ENCODE data around the gene ST6GALNAC5. TPM values are rescaled to one million over a fixed set of nuclear protein-coding genes. Genes with fewer than 3 reads are reported as not detected.

The ST6GALNAC5 gene
- total and polyA plus RNA-seq, 2 experiments from 2014 or later: 4.1 to 19.2 TPM

DNA sequence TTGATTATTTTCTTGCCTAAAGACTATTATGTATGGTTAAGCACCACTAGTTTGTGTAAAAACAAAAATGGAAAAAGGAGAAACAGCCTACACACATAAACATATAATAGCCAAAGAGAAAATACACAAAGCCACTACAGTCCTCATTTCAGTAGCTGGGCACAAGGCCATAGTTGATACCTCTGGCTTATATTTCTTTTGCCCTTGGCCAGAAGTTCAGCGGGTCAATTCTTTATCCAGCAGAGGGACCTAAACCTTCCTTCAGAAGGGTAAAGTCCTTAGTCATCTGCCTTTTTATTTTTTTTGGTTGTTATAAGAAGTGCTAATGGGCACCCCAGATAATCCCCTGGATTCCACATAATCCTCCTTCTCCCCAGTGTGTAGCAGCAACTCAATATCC lies 217.8 kb downstream of the ST6GALNAC5 start:
- Histone ChIP-seq H3F3A (replicated peaks; ENCODE audit: low read depth) (no peaks in the 10 kb centered on the region), H2AFZ (no peak overlapping the region), H3K27ac (ENCODE audit: low read depth) (no peak overlapping the region), H3K4me2 (no peak overlapping the region), H4K20me1 (replicated peaks; ENCODE audit: insufficient read depth) (no peaks in the 10 kb centered on the region), H3K9me2 (ENCODE audit: insufficient read depth) (no peaks in the 10 kb centered on the region), H3K36me3 (ENCODE audit: insufficient read depth) (no peaks in the 10 kb centered on the region), H3K4me1 (ENCODE audit: insufficient read depth) (peaks cover 30% of the 10 kb centered on the region), H3K27me3 (ENCODE audit: insufficient read depth) (no peaks in the 10 kb centered on the region), H3K4me3 (no peak overlapping the region), H3K79me2 (replicated peaks; ENCODE audit: insufficient read depth) (no peaks in the 10 kb centered on the region)
- Mint-ChIP-seq H3K9me3 (no peaks in the 10 kb centered on the region), H3K4me1 (peaks cover 33% of the 10 kb centered on the region), H3K4me3 (no peak overlapping the region), H3K27ac (no peak overlapping the region), H3K27me3 (ENCODE audit: insufficient read depth, low read depth, poor library complexity) (peaks cover 4% of the 10 kb centered on the region), H3K36me3 (ENCODE audit: low read depth) (peaks cover 10% of the 10 kb centered on the region; the same call in 2 of the 3 replicates)
- TF ChIP-seq, protein P1, sequence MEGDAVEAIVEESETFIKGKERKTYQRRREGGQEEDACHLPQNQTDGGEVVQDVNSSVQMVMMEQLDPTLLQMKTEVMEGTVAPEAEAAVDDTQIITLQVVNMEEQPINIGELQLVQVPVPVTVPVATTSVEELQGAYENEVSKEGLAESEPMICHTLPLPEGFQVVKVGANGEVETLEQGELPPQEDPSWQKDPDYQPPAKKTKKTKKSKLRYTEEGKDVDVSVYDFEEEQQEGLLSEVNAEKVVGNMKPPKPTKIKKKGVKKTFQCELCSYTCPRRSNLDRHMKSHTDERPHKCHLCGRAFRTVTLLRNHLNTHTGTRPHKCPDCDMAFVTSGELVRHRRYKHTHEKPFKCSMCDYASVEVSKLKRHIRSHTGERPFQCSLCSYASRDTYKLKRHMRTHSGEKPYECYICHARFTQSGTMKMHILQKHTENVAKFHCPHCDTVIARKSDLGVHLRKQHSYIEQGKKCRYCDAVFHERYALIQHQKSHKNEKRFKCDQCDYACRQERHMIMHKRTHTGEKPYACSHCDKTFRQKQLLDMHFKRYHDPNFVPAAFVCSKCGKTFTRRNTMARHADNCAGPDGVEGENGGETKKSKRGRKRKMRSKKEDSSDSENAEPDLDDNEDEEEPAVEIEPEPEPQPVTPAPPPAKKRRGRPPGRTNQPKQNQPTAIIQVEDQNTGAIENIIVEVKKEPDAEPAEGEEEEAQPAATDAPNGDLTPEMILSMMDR (conservative IDR thresholded peaks at IDR 0.05; ENCODE audit: low read depth in 2 of 2): no peak
- no peak for TF ChIP-seq JUNB (IDR thresholded peaks at IDR 0.05; ENCODE audit: unreplicated experiment)
- TF ChIP-seq POLR2AphosphoS5 (IDR thresholded peaks at IDR 0.05; ENCODE audit: low read depth): no peak
- TF ChIP-seq CREB1 (CRISPR knock-in tag; IDR thresholded peaks at IDR 0.05; ENCODE audit: low read depth): no peak
- TF ChIP-seq, protein P2, sequence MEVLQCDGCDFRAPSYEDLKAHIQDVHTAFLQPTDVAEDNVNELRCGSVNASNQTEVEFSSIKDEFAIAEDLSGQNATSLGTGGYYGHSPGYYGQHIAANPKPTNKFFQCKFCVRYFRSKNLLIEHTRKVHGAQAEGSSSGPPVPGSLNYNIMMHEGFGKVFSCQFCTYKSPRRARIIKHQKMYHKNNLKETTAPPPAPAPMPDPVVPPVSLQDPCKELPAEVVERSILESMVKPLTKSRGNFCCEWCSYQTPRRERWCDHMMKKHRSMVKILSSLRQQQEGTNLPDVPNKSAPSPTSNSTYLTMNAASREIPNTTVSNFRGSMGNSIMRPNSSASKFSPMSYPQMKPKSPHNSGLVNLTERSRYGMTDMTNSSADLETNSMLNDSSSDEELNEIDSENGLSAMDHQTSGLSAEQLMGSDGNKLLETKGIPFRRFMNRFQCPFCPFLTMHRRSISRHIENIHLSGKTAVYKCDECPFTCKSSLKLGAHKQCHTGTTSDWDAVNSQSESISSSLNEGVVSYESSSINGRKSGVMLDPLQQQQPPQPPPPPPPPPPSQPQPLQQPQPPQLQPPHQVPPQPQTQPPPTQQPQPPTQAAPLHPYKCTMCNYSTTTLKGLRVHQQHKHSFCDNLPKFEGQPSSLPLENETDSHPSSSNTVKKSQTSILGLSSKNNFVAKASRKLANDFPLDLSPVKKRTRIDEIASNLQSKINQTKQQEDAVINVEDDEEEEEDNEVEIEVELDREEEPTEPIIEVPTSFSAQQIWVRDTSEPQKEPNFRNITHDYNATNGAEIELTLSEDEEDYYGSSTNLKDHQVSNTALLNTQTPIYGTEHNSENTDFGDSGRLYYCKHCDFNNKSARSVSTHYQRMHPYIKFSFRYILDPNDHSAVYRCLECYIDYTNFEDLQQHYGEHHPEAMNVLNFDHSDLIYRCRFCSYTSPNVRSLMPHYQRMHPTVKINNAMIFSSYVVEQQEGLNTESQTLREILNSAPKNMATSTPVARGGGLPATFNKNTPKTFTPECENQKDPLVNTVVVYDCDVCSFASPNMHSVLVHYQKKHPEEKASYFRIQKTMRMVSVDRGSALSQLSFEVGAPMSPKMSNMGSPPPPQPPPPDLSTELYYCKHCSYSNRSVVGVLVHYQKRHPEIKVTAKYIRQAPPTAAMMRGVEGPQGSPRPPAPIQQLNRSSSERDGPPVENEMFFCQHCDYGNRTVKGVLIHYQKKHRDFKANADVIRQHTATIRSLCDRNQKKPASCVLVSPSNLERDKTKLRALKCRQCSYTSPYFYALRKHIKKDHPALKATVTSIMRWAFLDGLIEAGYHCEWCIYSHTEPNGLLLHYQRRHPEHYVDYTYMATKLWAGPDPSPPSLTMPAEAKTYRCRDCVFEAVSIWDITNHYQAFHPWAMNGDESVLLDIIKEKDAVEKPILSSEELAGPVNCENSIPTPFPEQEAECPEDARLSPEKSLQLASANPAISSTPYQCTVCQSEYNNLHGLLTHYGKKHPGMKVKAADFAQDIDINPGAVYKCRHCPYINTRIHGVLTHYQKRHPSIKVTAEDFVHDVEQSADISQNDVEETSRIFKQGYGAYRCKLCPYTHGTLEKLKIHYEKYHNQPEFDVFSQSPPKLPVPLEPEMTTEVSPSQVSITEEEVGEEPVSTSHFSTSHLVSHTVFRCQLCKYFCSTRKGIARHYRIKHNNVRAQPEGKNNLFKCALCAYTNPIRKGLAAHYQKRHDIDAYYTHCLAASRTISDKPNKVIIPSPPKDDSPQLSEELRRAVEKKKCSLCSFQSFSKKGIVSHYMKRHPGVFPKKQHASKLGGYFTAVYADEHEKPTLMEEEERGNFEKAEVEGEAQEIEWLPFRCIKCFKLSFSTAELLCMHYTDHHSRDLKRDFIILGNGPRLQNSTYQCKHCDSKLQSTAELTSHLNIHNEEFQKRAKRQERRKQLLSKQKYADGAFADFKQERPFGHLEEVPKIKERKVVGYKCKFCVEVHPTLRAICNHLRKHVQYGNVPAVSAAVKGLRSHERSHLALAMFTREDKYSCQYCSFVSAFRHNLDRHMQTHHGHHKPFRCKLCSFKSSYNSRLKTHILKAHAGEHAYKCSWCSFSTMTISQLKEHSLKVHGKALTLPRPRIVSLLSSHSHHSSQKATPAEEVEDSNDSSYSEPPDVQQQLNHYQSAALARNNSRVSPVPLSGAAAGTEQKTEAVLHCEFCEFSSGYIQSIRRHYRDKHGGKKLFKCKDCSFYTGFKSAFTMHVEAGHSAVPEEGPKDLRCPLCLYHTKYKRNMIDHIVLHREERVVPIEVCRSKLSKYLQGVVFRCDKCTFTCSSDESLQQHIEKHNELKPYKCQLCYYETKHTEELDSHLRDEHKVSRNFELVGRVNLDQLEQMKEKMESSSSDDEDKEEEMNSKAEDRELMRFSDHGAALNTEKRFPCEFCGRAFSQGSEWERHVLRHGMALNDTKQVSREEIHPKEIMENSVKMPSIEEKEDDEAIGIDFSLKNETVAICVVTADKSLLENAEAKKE (CRISPR knock-in tag; IDR thresholded peaks at IDR 0.05): no peak
- TF ChIP-seq EZH2phosphoT487 (IDR thresholded peaks at IDR 0.05; ENCODE audit: unreplicated experiment): no peak
- TF ChIP-seq STAT1 (IDR thresholded peaks at IDR 0.05; ENCODE audit: unreplicated experiment): no peak
- no peak for TF ChIP-seq EZH2 (IDR thresholded peaks at IDR 0.05; ENCODE audit: low read depth, unreplicated experiment)
- TF ChIP-seq, protein P3, sequence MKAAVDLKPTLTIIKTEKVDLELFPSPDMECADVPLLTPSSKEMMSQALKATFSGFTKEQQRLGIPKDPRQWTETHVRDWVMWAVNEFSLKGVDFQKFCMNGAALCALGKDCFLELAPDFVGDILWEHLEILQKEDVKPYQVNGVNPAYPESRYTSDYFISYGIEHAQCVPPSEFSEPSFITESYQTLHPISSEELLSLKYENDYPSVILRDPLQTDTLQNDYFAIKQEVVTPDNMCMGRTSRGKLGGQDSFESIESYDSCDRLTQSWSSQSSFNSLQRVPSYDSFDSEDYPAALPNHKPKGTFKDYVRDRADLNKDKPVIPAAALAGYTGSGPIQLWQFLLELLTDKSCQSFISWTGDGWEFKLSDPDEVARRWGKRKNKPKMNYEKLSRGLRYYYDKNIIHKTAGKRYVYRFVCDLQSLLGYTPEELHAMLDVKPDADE (IDR thresholded peaks at IDR 0.05): no peak
- TF ChIP-seq ZNF114 (CRISPR knock-in tag; IDR thresholded peaks at IDR 0.05): no peak
- no peak for TF ChIP-seq ZNF331 (CRISPR knock-in tag; IDR thresholded peaks at IDR 0.05; ENCODE audit: low read depth)
- no peak for TF ChIP-seq NANOG (IDR thresholded peaks at IDR 0.05; ENCODE audit: borderline replicate concordance)
- TF ChIP-seq, protein P4, sequence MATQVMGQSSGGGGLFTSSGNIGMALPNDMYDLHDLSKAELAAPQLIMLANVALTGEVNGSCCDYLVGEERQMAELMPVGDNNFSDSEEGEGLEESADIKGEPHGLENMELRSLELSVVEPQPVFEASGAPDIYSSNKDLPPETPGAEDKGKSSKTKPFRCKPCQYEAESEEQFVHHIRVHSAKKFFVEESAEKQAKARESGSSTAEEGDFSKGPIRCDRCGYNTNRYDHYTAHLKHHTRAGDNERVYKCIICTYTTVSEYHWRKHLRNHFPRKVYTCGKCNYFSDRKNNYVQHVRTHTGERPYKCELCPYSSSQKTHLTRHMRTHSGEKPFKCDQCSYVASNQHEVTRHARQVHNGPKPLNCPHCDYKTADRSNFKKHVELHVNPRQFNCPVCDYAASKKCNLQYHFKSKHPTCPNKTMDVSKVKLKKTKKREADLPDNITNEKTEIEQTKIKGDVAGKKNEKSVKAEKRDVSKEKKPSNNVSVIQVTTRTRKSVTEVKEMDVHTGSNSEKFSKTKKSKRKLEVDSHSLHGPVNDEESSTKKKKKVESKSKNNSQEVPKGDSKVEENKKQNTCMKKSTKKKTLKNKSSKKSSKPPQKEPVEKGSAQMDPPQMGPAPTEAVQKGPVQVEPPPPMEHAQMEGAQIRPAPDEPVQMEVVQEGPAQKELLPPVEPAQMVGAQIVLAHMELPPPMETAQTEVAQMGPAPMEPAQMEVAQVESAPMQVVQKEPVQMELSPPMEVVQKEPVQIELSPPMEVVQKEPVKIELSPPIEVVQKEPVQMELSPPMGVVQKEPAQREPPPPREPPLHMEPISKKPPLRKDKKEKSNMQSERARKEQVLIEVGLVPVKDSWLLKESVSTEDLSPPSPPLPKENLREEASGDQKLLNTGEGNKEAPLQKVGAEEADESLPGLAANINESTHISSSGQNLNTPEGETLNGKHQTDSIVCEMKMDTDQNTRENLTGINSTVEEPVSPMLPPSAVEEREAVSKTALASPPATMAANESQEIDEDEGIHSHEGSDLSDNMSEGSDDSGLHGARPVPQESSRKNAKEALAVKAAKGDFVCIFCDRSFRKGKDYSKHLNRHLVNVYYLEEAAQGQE (IDR thresholded peaks at IDR 0.05; ENCODE audit: unreplicated experiment): no peak
- no peak for ATAC-seq
- no peak for DNase-seq (ENCODE audit: low spot score)
